Endothelial cell (in vitro differentiated cells): ENCODE measurements around the gene ZSCAN1. TPM values are rescaled to one million over a fixed set of nuclear protein-coding genes. Genes with fewer than 3 reads are reported as not detected.
A peak's percentile ranks its signal among the peaks of the same experiment; 100 is the strongest.

Experiments used
- DNase-seq: peaks from one replicate; pipeline ENCODE4 v3.0.0; 2021; ENCODE audit warnings: low spot score
- H3K27ac Mint-ChIP-seq: one replicate; pipeline ENCODE4 v1.8.0; 2021; ENCODE audit warnings: mixed read lengths, inconsistent platforms; ENCODE audit not compliant: unreplicated experiment
- H3K27me3 Mint-ChIP-seq: one replicate; pipeline ENCODE4 v1.8.0; 2021; ENCODE audit warnings: mild to moderate bottlenecking, moderate library complexity, mixed read lengths, inconsistent platforms; ENCODE audit not compliant: unreplicated experiment
- H3K36me3 Mint-ChIP-seq: one replicate; pipeline ENCODE4 v1.8.0; 2021; ENCODE audit warnings: mild to moderate bottlenecking, low read depth, mixed read lengths, inconsistent platforms; ENCODE audit not compliant: unreplicated experiment
- H3K4me1 Mint-ChIP-seq: one replicate; pipeline ENCODE4 v1.8.0; 2021; ENCODE audit warnings: mild to moderate bottlenecking, mixed read lengths, inconsistent platforms; ENCODE audit not compliant: unreplicated experiment
- H3K4me3 Mint-ChIP-seq: one replicate; pipeline ENCODE4 v1.8.0; 2021; ENCODE audit warnings: mild to moderate bottlenecking, mixed read lengths, inconsistent platforms; ENCODE audit not compliant: unreplicated experiment
- H3K9me3 Mint-ChIP-seq: one replicate; pipeline ENCODE4 v1.8.0; 2021; ENCODE audit warnings: mixed read lengths, inconsistent platforms; ENCODE audit not compliant: unreplicated experiment
- total RNA-seq: library from RNA; stranded (reverse); fragmentation: NEBNext Ultra II Directional; extraction: Animal tissue kit (Norgen Biotek cat#: 25700); gene quantifications from one replicate; pipeline ENCODE4 v1.2.1, GENCODE V29; 2021; ENCODE audit not compliant: unreplicated experiment
- TF ChIP-seq, protein P1 (sequence below): fragments of 200-600 bp; sonication (generic); IDR thresholded peaks from one replicate; pipeline ENCODE4 v1.5.0; 2021; ENCODE audit warnings: antibody characterized with exemption; ENCODE audit not compliant: unreplicated experiment

The ZSCAN1 gene
- total RNA-seq, 1 donor from 2014 or later: not detected

DNA sequence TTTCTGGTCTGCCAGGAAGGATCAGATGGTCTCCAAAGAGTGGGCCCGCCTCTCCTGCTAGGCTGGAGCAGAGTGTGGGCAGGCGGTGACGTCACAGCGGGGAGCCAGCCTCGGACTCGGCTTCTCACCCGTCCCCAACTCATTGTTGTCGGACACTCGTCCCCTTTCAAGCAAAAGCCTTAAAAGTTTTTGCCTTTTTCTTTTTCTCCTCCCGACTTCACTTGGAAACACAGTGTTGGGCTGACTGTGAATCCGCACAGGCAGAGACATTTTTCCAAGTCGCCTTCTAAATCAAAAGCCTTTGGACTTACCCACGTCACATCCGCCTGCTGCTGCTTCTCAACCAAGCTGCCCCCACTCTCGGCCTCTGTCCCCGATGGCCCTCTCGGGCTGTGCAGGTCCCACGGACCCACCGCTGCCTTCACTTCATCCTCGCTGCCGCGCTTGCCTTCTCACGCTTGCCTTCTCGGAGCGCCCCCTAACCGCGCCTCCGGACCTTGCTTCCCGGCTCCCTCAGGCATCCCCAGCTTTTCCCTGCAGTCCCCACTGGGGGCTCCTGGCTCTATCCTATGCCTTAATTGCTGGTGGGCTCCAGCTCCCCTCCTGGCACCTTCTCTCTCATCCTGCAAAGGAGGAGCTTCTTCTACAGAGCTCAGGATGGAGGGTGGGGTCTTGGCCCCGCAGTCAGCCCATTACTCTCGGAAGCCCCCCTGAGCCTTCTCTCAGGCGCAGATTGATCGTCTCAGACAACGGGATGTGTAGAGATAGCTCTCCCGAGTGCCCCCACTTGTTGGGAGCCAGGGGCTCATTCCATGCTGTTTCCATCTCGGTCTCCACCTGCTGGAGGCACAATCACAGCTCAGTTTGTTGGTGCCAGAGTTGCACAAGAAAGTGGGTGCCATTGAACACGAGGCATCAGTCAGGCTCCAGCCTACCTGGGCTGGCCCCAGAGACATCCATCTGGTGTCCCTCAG lies 21.4 kb downstream of the ZSCAN1 start:
- Mint-ChIP-seq H3K9me3 (peaks cover 44% of the 10 kb centered on the region), H3K27ac (peak overlapping the region; percentile 83), H3K4me1 (no peaks in the 10 kb centered on the region), H3K27me3 (peaks cover 33% of the 10 kb centered on the region), H3K4me3 (peak overlapping the region; percentile 70), H3K36me3 (peaks cover 37% of the 10 kb centered on the region)
- TF ChIP-seq, protein P1, sequence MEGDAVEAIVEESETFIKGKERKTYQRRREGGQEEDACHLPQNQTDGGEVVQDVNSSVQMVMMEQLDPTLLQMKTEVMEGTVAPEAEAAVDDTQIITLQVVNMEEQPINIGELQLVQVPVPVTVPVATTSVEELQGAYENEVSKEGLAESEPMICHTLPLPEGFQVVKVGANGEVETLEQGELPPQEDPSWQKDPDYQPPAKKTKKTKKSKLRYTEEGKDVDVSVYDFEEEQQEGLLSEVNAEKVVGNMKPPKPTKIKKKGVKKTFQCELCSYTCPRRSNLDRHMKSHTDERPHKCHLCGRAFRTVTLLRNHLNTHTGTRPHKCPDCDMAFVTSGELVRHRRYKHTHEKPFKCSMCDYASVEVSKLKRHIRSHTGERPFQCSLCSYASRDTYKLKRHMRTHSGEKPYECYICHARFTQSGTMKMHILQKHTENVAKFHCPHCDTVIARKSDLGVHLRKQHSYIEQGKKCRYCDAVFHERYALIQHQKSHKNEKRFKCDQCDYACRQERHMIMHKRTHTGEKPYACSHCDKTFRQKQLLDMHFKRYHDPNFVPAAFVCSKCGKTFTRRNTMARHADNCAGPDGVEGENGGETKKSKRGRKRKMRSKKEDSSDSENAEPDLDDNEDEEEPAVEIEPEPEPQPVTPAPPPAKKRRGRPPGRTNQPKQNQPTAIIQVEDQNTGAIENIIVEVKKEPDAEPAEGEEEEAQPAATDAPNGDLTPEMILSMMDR: no peak
- no peak for DNase-seq

DNA sequence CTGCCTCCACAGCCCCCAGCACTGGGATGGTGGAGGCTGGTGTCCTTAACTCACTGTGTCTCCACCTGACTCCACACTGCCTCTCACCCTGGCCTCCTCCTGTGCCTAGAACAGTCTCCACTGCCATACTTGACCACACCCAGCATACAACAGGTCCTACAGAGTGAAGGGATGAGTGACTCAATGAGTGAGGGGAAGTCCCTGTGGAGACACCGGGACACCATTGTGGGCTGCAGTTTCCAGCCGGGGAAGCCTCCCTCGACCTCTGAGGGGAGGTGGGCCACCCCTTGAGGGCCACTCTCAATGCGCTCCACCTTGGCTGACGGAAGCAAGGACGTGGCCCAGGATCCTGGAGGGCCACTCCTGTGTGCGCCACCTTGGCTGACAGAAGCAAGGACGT lies 22.4 kb downstream of the ZSCAN1 start:
- Mint-ChIP-seq H3K36me3 (peaks cover 42% of the 10 kb centered on the region), H3K27me3 (peaks cover 26% of the 10 kb centered on the region), H3K4me3 (peak overlapping the region; percentile 27), H3K27ac (no peak overlapping the region), H3K4me1 (no peaks in the 10 kb centered on the region), H3K9me3 (peaks cover 44% of the 10 kb centered on the region)
- TF ChIP-seq, protein P1: no peak
- DNase-seq: no peak

DNA sequence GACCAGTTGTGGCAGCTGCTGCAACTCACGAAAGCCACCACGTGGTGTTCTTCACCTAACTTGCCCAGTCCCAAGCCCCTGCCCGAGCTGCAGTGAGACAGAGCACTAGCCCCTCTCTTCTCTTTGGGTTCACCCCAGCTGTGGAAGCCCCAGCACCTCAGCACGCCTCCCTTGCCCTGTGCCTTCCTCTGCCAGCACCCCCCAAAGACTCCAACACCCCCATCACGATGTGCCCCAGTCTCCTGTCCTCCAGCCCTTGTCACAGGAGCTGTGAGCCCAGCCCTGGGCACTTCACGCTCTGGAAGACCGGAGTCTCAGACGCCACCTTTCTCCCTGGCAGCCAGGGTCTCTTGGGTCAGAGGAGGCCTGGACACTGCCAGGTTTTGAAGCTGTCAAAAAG lies 23.0 kb downstream of the ZSCAN1 start:
- no peak for DNase-seq
- Mint-ChIP-seq H3K27ac (no peak overlapping the region), H3K4me3 (no peak overlapping the region), H3K4me1 (no peaks in the 10 kb centered on the region), H3K9me3 (peaks cover 42% of the 10 kb centered on the region), H3K27me3 (peaks cover 22% of the 10 kb centered on the region), H3K36me3 (peaks cover 43% of the 10 kb centered on the region)
- TF ChIP-seq, protein P1: no peak

DNA sequence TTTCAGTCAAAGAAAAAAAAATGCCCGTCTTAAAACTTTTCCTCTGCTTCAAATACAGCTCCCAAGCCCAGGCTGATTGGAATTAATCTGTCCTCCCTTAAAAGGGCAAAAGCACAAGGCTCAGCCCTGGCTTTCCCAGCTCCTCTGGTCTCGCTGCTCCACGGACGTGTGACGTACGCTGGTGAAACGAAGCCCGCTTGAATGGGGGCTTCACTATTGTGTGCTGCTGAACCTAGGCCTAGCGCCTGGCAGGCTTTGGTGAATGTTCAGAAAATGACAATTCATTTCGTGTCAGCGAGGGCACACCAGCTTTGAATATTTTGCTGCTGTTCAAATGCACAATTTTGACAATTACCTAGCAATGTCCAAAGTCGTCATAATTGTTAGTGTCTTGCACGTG lies 24.6 kb downstream of the ZSCAN1 start:
- no peaks in the 10 kb centered on the region for H3K4me1 Mint-ChIP-seq
- TF ChIP-seq, protein P1: no peak
- H3K9me3 Mint-ChIP-seq: peaks cover 44% of the 10 kb centered on the region
- no peak overlapping the region for H3K4me3 Mint-ChIP-seq
- peaks cover 39% of the 10 kb centered on the region for H3K36me3 Mint-ChIP-seq
- no peak overlapping the region for H3K27ac Mint-ChIP-seq
- peaks cover 21% of the 10 kb centered on the region for H3K27me3 Mint-ChIP-seq
- no peak for DNase-seq
